Measurements from ENCODE around the gene MMP11.

MMP11 gene

GRCh38 chr22:23803001-23803819 lies 30.6 kb downstream of the MMP11 start:
- no peak for DNase-seq

- no peak for DNase-seq
Observed at GRCh38 chr22:23804781-23805291, 32.2 kb downstream of the MMP11 start.

- DNase-seq = no peak
Observed at GRCh38 chr22:23806837-23807236, 34.2 kb downstream of the MMP11 start.

GRCh38 chr22:23812378-23812777 lies 39.7 kb downstream of the MMP11 start:
- no peak for DNase-seq

GRCh38 chr22:23815541-23816155 lies 43.0 kb downstream of the MMP11 start:
- DNase-seq = no peak

- DNase-seq = no peak
Observed at GRCh38 chr22:23816156-23816976, 43.7 kb downstream of the MMP11 start.

GRCh38 chr22:23817146-23817545 lies 44.5 kb downstream of the MMP11 start:
- no peak for DNase-seq

GRCh38 chr22:23818541-23818940 lies 45.9 kb downstream of the MMP11 start:
- DNase-seq = no peak

GRCh38 chr22:23820748-23821211 lies 48.1 kb downstream of the MMP11 start:
- no peak for DNase-seq

GRCh38 chr22:23822101-23822671 lies 49.5 kb downstream of the MMP11 start:
- DNase-seq = no peak

GRCh38 chr22:23823331-23823791 lies 50.7 kb downstream of the MMP11 start:
- no peak for DNase-seq

- DNase-seq = no peak
Observed at GRCh38 chr22:23824476-23825245, 52.0 kb downstream of the MMP11 start.

- no peak for DNase-seq
Observed at GRCh38 chr22:23825246-23825905, 52.7 kb downstream of the MMP11 start.

- no peak for DNase-seq
Observed at GRCh38 chr22:23826510-23827350, 54.1 kb downstream of the MMP11 start.

GRCh38 chr22:23827351-23827995 lies 54.8 kb downstream of the MMP11 start:
- no peak for DNase-seq

- DNase-seq = no peak
Observed at GRCh38 chr22:23828800-23829680, 56.4 kb downstream of the MMP11 start.

- DNase-seq = no peak
Observed at GRCh38 chr22:23829845-23830372, 57.3 kb downstream of the MMP11 start.

- DNase-seq = no peak
Observed at GRCh38 chr22:23831261-23831660, 58.6 kb downstream of the MMP11 start.

All from activated gamma-delta T cell (primary cell).